Measurements from ENCODE around the gene RAPGEF1.

DNA sequence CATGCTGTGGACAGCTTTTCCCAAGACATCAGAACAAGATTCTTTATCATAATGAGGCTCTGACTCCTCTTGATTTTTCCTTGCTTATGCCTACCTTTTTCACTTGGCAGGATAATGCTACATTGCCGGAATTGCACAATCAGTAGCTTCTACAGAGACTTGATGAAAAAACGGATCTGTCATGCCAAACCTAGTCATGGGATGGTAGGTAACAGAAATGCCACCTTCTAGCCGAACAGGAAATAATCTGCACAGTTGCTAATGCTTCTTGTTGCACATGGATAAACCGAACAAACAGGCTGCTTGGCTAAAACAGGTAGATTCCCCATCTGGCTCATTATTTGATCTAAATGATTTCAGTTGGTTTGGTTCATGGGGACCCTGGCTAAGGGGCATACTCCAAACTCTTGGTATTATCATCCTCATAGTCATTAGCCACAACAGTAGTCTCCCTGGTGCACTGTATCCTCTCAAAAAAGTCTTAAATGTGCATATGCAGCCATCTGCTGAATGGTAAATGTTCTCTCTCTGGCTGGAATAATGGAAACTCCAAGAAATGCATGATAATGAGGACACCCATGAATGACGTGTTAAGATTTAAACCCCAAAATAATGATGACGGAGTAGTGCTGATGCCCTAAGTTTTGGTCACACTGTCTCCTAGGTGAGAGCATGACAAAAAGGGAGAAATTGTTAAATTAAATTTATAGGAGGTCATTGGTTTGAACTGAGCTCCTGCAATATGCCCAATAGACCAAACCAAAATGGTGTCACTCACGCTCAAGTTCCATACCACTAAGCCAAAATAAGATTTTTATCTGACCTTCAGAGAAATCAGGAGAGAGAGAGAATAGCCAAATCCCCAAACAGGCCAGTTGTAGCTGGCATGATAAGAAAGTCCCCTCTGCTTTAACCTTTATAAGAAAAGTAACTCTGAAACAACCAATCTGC lies 47.0 kb downstream of the RAPGEF1 start:
- TF ChIP-seq, protein P1, sequence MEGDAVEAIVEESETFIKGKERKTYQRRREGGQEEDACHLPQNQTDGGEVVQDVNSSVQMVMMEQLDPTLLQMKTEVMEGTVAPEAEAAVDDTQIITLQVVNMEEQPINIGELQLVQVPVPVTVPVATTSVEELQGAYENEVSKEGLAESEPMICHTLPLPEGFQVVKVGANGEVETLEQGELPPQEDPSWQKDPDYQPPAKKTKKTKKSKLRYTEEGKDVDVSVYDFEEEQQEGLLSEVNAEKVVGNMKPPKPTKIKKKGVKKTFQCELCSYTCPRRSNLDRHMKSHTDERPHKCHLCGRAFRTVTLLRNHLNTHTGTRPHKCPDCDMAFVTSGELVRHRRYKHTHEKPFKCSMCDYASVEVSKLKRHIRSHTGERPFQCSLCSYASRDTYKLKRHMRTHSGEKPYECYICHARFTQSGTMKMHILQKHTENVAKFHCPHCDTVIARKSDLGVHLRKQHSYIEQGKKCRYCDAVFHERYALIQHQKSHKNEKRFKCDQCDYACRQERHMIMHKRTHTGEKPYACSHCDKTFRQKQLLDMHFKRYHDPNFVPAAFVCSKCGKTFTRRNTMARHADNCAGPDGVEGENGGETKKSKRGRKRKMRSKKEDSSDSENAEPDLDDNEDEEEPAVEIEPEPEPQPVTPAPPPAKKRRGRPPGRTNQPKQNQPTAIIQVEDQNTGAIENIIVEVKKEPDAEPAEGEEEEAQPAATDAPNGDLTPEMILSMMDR (IDR thresholded peaks at IDR 0.05) = no peak
- TF ChIP-seq EP300 (IDR thresholded peaks at IDR 0.05) = no peak
- no peak for TF ChIP-seq POLR2A (IDR thresholded peaks at IDR 0.05)

Measured in tibial nerve (tissue), 4 donors.